ENCODE measurements around the gene SYT5. TPM values are rescaled to one million over a fixed set of nuclear protein-coding genes. Genes with fewer than 3 reads are reported as not detected.
"Not testable (repeated sequence)": the region's sequence is repeated elsewhere in the genome, so short reads cannot be mapped to it uniquely, and the experiment has no call there.

The SYT5 gene
- total RNA-seq, 1 donor from 2014 or later = 0.80 TPM

GRCh38 chr19:55202199-55202598 lies 22.1 kb upstream of the SYT5 start:
- H3K27me3 Mint-ChIP-seq (ENCODE audit: low read depth) = peaks cover 12% of the 10 kb centered on the region
- not testable (repeated sequence) for H3K4me3 Mint-ChIP-seq (ENCODE audit: unreplicated experiment); H3K36me3 Mint-ChIP-seq (ENCODE audit: low read depth); H3K9me3 Mint-ChIP-seq (ENCODE audit: low read depth); H3K27ac Mint-ChIP-seq (ENCODE audit: unreplicated experiment); H3K4me1 Mint-ChIP-seq (ENCODE audit: low read depth); DNase-seq (ENCODE audit: low spot score)
- TF ChIP-seq CTCF (IDR thresholded peaks at IDR 0.05) = peak; percentile 56

DNA sequence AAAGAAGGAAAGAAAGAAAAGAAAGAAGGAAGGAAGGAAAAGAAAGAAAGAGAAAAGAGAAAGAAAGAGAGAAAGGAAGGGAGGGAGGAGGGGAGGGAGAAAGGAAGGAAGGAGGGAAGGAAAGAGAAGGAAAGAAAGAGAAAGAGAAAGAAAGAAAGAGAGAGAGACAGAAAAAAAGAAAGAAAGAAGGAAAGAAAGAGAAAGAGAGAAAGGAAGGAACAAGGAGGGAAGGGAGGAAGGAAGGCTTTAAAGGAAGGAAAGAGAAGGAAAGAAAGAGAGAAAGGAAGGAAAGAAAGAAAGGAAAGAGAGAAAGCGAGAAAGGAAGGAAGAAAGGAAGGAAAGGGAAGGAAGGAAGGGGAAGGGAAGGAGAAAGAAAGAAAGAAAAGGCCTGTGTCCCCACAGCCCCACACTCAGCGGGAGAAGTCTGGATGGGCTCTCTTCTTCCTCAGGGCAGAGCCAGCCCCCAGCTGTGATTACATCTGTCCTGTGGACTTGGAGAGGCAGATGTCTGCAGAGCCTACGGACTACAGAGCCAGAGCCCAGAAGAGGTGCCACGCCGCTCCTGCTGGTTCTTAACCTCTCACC lies 19.6 kb upstream of the SYT5 start:
- Mint-ChIP-seq H3K36me3 (ENCODE audit: low read depth) (no peaks in the 10 kb centered on the region), H3K4me1 (ENCODE audit: low read depth) (no peaks in the 10 kb centered on the region), H3K4me3 (ENCODE audit: unreplicated experiment) (no peak overlapping the region), H3K27me3 (ENCODE audit: low read depth) (peaks cover 13% of the 10 kb centered on the region), H3K9me3 (ENCODE audit: low read depth) (no peaks in the 10 kb centered on the region), H3K27ac (ENCODE audit: unreplicated experiment) (no peak overlapping the region)
- DNase-seq (ENCODE audit: low spot score) = no peak
- TF ChIP-seq CTCF (IDR thresholded peaks at IDR 0.05) = no peak

DNA sequence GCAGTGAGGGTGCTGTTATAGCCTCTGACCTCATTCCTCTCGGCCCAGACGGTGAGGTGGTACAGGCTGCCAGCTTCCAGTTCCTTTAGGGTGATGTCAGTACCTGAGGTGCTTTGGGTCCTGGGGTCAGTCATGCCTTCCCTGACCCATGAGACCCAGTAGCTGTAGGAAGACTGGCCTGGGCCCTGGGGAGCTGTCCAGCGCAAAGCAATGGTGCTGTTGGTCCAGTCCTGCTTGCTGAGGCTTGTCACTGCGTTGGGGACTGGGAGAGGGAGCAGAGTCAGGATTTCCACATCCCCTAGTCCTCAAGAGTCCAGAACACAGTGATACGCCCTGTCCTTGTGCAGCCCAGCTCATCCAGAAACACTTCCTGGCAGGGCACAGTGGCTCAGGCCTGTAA lies 18.6 kb upstream of the SYT5 start:
- Mint-ChIP-seq H3K27ac (ENCODE audit: unreplicated experiment) (no peak overlapping the region), H3K4me3 (ENCODE audit: unreplicated experiment) (no peak overlapping the region), H3K9me3 (ENCODE audit: low read depth) (no peaks in the 10 kb centered on the region), H3K36me3 (ENCODE audit: low read depth) (no peaks in the 10 kb centered on the region), H3K27me3 (ENCODE audit: low read depth) (peaks cover 11% of the 10 kb centered on the region), H3K4me1 (ENCODE audit: low read depth) (no peaks in the 10 kb centered on the region)
- no peak for TF ChIP-seq CTCF (IDR thresholded peaks at IDR 0.05)
- DNase-seq (ENCODE audit: low spot score) = no peak

DNA sequence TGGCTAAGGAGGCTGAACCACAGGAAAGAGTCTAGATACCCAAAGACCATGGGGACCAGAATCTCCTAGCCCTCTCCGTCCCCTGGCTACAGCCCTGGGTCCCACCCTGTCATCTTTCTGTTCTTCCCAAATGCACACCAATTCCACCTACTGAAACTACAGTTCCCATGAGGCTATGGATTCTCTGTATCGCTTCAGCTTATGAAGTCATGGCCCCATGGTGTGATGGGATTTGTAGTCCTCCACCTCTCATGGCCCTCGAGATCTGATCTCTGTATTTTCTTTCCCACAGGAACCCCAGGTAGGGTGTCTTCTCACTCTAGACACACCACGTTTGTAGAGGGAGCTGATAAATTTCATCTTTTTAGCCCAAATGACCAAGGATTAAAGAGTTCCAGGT lies 17.4 kb upstream of the SYT5 start:
- Mint-ChIP-seq H3K27me3 (ENCODE audit: low read depth) (peaks cover 15% of the 10 kb centered on the region), H3K4me1 (ENCODE audit: low read depth) (no peaks in the 10 kb centered on the region), H3K36me3 (ENCODE audit: low read depth) (no peaks in the 10 kb centered on the region), H3K9me3 (ENCODE audit: low read depth) (no peaks in the 10 kb centered on the region), H3K27ac (ENCODE audit: unreplicated experiment) (no peak overlapping the region), H3K4me3 (ENCODE audit: unreplicated experiment) (no peak overlapping the region)
- DNase-seq (ENCODE audit: low spot score) = no peak
- TF ChIP-seq CTCF (IDR thresholded peaks at IDR 0.05) = no peak

- TF ChIP-seq CTCF (IDR thresholded peaks at IDR 0.05) = no peak
- H3K4me3 Mint-ChIP-seq (ENCODE audit: unreplicated experiment) = no peak overlapping the region
- no peaks in the 10 kb centered on the region for H3K4me1 Mint-ChIP-seq (ENCODE audit: low read depth)
These were observed 16.7 kb upstream of the SYT5 start for GRCh38 chr19:55196803-55197202.

More at GRCh38 chr19:55196803-55197202, 16.7 kb upstream of the SYT5 start:
- H3K27me3 Mint-ChIP-seq (ENCODE audit: low read depth) = peaks cover 15% of the 10 kb centered on the region
- H3K9me3 Mint-ChIP-seq (ENCODE audit: low read depth) = no peaks in the 10 kb centered on the region
- no peak overlapping the region for H3K27ac Mint-ChIP-seq (ENCODE audit: unreplicated experiment)
- DNase-seq (ENCODE audit: low spot score) = no peak
- no peaks in the 10 kb centered on the region for H3K36me3 Mint-ChIP-seq (ENCODE audit: low read depth)
